Uterus (tissue), 4 donors: ENCODE results near the gene CGB3. TPM values are rescaled to one million over a fixed set of nuclear protein-coding genes. Genes with fewer than 3 reads are reported as not detected.

ENCODE experiments used
- DNase-seq, 2 donors: peaks; one replicate each; pipeline ENCODE4 v3.0.0-alpha.2; 2019 to 2020
- H3K27ac ChIP-seq, 2 donors: fragments of 200-600 bp; sonication (generic); 1 replicate in 1 of 2; 2 replicates in 1 of 2; pipeline ENCODE4 v1.5.1; 2016 to 2018
- H3K27me3 ChIP-seq, 2 donors: fragments of 200-600 bp; sonication (generic); one replicate each; pipeline ENCODE4 v1.5.1; 2018 to 2019; ENCODE audit warnings: control low read depth in 1 of 2
- H3K36me3 ChIP-seq, 2 donors: fragments of 200-600 bp; sonication (generic); one replicate each; pipeline ENCODE4 v1.5.1; 2019; ENCODE audit warnings: control low read depth in 1 of 2
- H3K4me1 ChIP-seq, 2 donors: fragments of 200-600 bp; sonication (generic); one replicate each; pipeline ENCODE4 v1.5.1; 2018 to 2019; ENCODE audit warnings: control low read depth in 1 of 2
- H3K4me3 ChIP-seq, 2 donors: fragments of 200-600 bp; sonication (generic); 1 replicate in 1 of 2; 2 replicates in 1 of 2; pipeline ENCODE4 v1.5.1; 2018 to 2019; ENCODE audit warnings: mild to moderate bottlenecking in 1 of 2
- H3K9me3 ChIP-seq, 2 donors: fragments of 200-600 bp; sonication (generic); one replicate each; pipeline ENCODE4 v1.5.1; 2019; ENCODE audit warnings: control low read depth in 1 of 2
- CTCF ChIP-seq, 4 experiments: fragments of 200-600 bp in 2 of 4; fragments of 450-650 bp in 2 of 4; sonication (generic) in 2 of 4; IDR thresholded peaks; one replicate each; pipeline ENCODE4 v1.5.1; 2016 to 2019; ENCODE audit warnings: antibody characterized with exemption in 4 of 4, mild to moderate bottlenecking in 2 of 4, moderate library complexity in 1 of 4
- POLR2A ChIP-seq, 2 donors: fragments of 450-650 bp; IDR thresholded peaks; one replicate each; pipeline ENCODE4 v1.6.1; 2016; ENCODE audit warnings: antibody characterized with exemption in 2 of 2, mild to moderate bottlenecking in 1 of 2, moderate library complexity in 1 of 2
- intact Hi-C: fragments of 100-400 bp; cut with DNase I; formaldehyde crosslinking; loops from one replicate; pipeline ENCODE4 v1.15.1; 2023; ENCODE audit warnings: low total_unique reads
- total RNA-seq, 4 donors: library from RNA; depleted of rRNA in 3 of 4; stranded (reverse); fragments of >200 nt in 3 of 4; gene quantifications; one replicate each; pipeline versions ENCODE4 v1.1.0 to v1.2.4, GENCODE V29; 2014 to 2023
- donor health status: DM: yes; HTN: yes; CAD: no.

CGB3 gene
- total RNA-seq, 4 donors from 2014 or later: not detected

- Histone ChIP-seq H3K27ac (no peak overlapping the region), H3K4me1 (no peaks in the 10 kb centered on the region), H3K9me3 (no peaks in the 10 kb centered on the region), H3K27me3 (no peaks in the 10 kb centered on the region), H3K36me3 (no peaks in the 10 kb centered on the region), H3K4me3 (no peak overlapping the region)
- intact Hi-C loops: no loop called here
- no peak for DNase-seq
- TF ChIP-seq POLR2A (IDR thresholded peaks at IDR 0.05) (no peak), CTCF (IDR thresholded peaks at IDR 0.05) (no peak)
Measured at GRCh38 chr19:49004964-49005614, 19.0 kb downstream of the CGB3 start.

GRCh38 chr19:49004133-49004532, 20.0 kb downstream of the CGB3 start:
- intact Hi-C loops: no loop called here
- no peak for DNase-seq
- H3K9me3 ChIP-seq: no peaks in the 10 kb centered on the region
- TF ChIP-seq CTCF (IDR thresholded peaks at IDR 0.05) (no peak), POLR2A (IDR thresholded peaks at IDR 0.05) (no peak)
- no peak overlapping the region for H3K27ac ChIP-seq
- no peak overlapping the region for H3K4me3 ChIP-seq
- no peaks in the 10 kb centered on the region for H3K36me3 ChIP-seq
- H3K4me1 ChIP-seq: no peaks in the 10 kb centered on the region
- no peaks in the 10 kb centered on the region for H3K27me3 ChIP-seq

GRCh38 chr19:48999481-49000325, 24.4 kb downstream of the CGB3 start:
- H3K4me3 ChIP-seq: no peak overlapping the region
- H3K4me1 ChIP-seq: peaks cover 0 to 4% of the 10 kb centered on the region in 2 donors
- TF ChIP-seq POLR2A (IDR thresholded peaks at IDR 0.05): no peak
- TF ChIP-seq CTCF (IDR thresholded peaks at IDR 0.05): peak; percentile 11 to 31 (median 24)
- no peaks in the 10 kb centered on the region for H3K27me3 ChIP-seq
- no peaks in the 10 kb centered on the region for H3K36me3 ChIP-seq
- DNase-seq: no peak
- intact Hi-C loops: no loop called here
- H3K9me3 ChIP-seq: no peaks in the 10 kb centered on the region
- H3K27ac ChIP-seq: no peak overlapping the region

GRCh38 chr19:48997972-48998371, 26.2 kb downstream of the CGB3 start:
- Histone ChIP-seq H3K27ac (no peak overlapping the region), H3K36me3 (no peaks in the 10 kb centered on the region), H3K27me3 (no peaks in the 10 kb centered on the region), H3K4me1 (peaks cover 0 to 7% of the 10 kb centered on the region in 2 donors), H3K4me3 (no peak overlapping the region), H3K9me3 (no peaks in the 10 kb centered on the region)
- intact Hi-C loops: no loop called here
- no peak for TF ChIP-seq POLR2A (IDR thresholded peaks at IDR 0.05)
- TF ChIP-seq CTCF (IDR thresholded peaks at IDR 0.05): no peak
- DNase-seq: no peak

- Histone ChIP-seq H3K27ac (peak overlapping the region; percentile 93 to 97), H3K36me3 (no peaks in the 10 kb centered on the region), H3K4me3 (peak overlapping the region; percentile 77 to 95), H3K9me3 (no peaks in the 10 kb centered on the region), H3K4me1 (peaks cover 6 to 24% of the 10 kb centered on the region in 2 donors), H3K27me3 (no peaks in the 10 kb centered on the region)
- DNase-seq: no peak
- TF ChIP-seq POLR2A (IDR thresholded peaks at IDR 0.05): no peak
- TF ChIP-seq CTCF (IDR thresholded peaks at IDR 0.05): no peak
- intact Hi-C loops: no loop called here
Measured at GRCh38 chr19:48994035-48994386, 30.1 kb downstream of the CGB3 start.
